GM19099 (cell line): ENCODE data around the gene KRTAP15-1.

Source experiments
- POLR2A ChIP-seq: IDR thresholded peaks from 3 replicates; pipeline ENCODE4 v1.6.1; 2011; ENCODE audit warnings: low read depth; ENCODE audit not compliant: insufficient read length; ENCODE audit errors: extremely low read depth

Gene KRTAP15-1

DNA sequence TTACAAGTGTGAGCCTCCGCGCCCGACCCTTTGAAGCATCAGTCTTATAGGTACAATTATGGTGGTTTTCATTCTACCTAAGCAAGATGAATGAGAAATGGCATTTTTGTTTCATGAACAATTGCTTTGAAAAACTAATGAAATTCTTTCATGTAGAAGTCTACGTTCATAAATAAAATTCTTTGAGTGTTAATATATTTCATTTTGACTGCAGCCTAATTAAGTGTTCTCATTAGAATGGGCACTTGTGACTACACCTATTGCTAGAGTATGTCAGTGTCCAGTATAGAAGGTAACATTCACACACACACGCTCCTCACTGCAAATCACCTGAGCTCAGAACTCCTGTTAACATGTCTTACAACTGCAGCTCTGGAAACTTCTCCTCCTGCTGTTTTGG lies at the start of gene KRTAP15-1:
TSS of gene KRTAP15-1 (plus strand) at position 301 of the 400 bp plus-strand sequence. CDS start at position 354, 53 bp downstream.
- TF ChIP-seq POLR2A, result no peak

DNA sequence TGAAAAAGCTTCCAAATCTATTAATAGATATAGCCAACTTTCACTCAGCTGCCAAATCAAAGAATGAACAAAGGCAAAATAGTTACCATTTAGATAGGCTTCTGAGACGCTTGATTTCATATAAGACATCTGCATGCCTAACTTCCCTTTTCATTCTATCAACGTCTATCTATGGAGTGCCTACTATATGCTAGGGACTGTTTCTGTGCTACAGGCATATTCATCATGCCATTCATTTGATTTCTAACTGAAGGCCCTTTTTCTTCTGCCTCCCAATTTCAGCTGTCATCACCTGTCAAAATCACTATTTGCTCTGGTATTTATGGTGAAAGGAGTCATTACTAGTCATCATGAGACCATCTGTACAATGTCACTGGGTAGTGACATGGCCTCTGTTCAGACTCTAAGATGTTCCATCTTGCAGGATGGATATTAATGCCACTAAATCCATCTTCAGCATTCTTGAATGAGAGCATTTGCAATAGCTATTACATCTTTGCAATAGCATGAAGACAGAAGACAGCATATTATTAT lies 48.5 kb upstream of the KRTAP15-1 start:
- no peak for TF ChIP-seq POLR2A

DNA sequence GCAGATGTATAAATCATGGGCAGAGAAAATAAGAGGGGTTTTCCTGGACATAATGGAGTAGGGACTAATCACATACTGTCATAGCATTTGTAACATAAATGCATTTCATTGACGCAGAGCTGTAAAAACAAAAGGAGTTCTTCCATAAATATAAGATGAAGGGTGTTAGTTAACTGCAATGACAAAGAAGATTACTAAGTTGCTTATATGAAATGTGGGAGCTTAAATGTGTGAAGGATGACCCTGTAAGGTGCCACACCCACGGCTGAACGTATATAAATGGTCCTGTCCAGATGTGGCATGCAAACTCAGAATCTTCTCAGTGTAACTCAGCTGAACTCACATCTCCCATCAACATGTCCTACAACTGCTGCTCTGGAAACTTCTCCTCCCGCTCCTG lies 44.3 kb upstream of the KRTAP15-1 start, which contains the start of gene KRTAP13-1:
TSS of gene KRTAP13-1 (plus strand) at position 301 of the 400 bp plus-strand sequence. CDS start at position 357, 56 bp downstream.
- no peak for TF ChIP-seq POLR2A

GRCh38 chr21:30408782-30409494 lies 31.1 kb upstream of the KRTAP15-1 start:
- TF ChIP-seq POLR2A, result no peak

DNA sequence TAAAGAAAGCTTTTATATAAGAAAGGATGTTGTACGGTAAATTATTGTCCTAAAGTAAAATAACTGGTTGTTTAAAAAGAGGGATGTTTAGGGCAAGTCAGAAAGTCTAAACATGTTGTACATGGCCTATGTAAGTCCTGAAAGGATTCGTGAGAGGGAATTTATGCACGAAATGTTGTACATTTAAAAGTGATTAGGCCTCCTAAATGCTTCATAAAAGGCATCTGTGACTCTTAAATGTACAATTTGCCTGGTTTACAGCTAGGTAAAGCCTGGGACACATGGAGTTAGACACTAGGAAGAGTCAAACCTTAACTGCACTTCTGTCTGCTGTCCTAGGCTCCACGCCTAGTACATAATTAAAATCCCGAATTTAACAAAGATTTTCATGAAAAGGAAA lies 24.1 kb upstream of the KRTAP15-1 start:
- no peak for TF ChIP-seq POLR2A

- TF ChIP-seq POLR2A, result no peak
Measured at GRCh38 chr21:30425826-30426225, 14.2 kb upstream of the KRTAP15-1 start, which contains the start of gene KRTAP13-3. Gene KRTAP13-3 (minus strand): TSS chr21:30425926. CDS start chr21:30425912, 14 bp downstream.

DNA sequence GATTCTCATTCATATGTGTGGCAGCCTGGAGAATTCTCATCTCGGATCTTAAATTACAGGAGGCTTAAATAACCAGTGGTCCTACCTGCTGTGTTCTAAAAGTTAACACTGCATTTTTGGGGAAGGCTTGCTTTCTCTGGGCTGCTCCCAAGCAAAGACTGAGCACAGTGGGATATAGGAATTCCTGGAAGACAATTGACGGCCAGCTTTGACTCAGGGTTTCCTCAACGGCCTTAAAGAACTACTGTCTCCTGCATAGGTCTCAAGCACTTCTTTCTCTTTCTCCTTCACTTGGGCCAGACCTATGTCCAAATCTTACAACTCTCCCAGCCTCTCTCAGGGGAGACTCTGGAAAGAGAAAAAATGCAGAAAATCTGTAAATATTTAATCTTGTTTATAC lies 13.3 kb upstream of the KRTAP15-1 start:
- TF ChIP-seq POLR2A, result no peak

GRCh38 chr21:30430170-30430655 lies 9.9 kb upstream of the KRTAP15-1 start, which contains the start of gene KRTAP13-4:
Gene KRTAP13-4 (plus strand): TSS chr21:30430220. CDS start chr21:30430276, 56 bp downstream.
- no peak for TF ChIP-seq POLR2A

DNA sequence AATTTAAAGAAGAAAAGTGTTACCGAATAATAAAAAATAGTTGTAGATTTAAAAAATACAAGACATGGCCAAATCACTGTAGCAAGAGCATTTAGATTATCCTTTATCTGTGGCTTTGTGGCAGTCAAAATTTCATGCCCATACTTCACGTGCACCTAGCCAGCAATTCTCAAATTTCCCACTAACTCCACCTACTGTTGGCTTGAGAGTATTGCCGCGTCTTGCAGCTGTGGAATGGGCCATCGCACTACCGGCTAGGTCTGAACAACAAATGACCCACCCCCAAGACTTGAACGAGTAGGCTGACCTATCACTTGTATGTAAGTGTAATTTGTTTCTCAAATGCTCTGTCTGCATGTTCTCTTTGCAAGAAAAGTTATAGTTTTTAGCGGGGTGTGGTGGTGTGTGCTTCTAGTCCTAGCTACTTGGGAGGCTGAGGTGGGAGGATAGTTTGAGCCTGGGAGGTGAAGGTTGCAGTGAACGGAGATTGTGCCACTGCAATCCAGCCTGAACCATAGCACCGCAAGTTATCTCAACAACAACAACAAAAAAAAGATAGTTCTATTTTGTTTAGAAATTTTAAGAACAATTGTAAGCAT lies 5.9 kb upstream of the KRTAP15-1 start:
- TF ChIP-seq POLR2A, result no peak

DNA sequence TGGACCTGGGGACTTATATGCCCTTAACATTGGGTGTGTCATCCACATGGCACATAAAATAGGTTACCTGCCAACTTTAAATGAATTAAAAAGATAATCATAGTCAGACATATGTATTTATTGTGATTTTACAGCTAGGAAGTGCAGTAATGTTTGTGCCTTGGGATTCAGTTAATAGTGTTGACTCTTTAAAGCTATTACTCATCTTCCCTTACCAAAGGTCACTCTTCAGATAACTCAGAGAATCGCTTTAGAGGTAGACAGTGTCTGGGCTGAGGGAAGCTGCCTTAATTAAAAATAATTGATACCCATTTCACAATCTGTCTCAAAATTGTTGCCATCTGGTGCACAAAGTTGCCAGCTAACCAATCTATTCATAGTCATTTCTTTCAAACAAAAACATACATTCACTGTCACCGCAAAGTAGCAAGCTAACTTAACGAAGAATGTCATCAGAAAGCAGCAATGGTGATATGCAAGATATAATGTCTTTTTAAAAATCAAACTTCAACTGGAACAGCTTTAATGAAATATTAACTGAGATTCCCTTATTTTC lies 3.0 kb upstream of the KRTAP15-1 start:
- TF ChIP-seq POLR2A, result no peak

DNA sequence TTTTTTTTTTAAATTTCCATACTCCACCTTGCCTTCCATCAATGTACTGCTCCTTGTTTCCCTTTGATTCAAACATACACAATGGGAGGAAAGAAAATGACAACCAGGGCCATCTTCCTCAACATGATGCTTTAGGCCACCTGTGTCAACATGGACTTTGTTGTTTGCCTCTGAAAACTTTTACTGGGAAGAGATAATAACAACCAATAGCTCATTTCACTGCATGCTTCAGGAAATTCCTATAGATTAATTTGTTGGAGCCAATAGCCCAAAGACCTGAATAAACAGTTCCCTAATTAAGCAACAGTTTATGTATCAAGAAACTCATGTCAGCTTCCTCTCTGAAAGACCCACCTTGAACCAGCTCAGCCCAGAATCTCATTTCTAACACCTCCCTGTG lies 3.2 kb downstream of the KRTAP15-1 start:
- no peak for TF ChIP-seq POLR2A

- TF ChIP-seq POLR2A, result no peak
Measured at GRCh38 chr21:30444204-30444603, 4.1 kb downstream of the KRTAP15-1 start.

GRCh38 chr21:30447056-30447455 lies 7.0 kb downstream of the KRTAP15-1 start:
- TF ChIP-seq POLR2A, result no peak

DNA sequence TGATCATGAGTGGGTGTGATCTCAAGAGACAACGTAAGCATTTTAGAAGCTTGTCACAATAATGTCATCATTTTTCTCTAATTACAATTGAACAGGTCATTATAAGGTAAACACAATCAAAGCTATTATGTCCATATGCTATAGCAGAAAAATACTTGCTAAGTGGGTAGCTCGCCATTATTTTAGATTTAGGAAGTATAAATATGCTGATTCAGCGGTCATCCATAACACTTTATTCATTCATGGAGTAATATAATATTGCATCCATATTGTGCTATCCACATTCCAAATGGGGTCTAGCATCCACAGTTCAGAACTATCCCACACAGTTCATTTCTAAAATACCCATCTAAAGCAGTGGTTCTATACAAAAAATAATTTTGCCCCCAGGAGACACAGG lies 8.4 kb downstream of the KRTAP15-1 start:
- TF ChIP-seq POLR2A, result no peak

DNA sequence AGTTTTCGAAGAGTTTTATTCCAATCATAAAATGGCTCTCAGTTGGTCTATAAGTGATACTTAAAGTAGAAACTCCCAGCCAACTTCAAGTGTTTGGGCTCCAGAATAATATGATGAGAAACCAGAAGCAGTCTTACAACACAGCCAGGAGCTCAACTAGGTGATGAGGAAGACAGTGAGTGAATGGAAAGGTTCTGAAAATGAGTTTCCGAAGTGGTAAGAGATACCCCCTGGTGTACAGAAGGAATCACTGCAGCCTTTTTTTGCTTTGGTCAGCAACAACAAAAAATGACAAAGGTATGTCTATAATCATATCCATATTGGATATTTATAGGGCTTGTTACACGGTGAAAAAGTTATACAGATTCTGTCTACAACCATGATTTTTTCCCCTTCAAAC lies 23.6 kb downstream of the KRTAP15-1 start:
- no peak for TF ChIP-seq POLR2A

- TF ChIP-seq POLR2A, result no peak
Measured at GRCh38 chr21:30468900-30469714, 29.0 kb downstream of the KRTAP15-1 start.
